ENCODE results near the gene FAM228B. TPM values are rescaled to one million over a fixed set of nuclear protein-coding genes. Genes with fewer than 3 reads are reported as not detected.

FAM228B gene
- total and polyA plus RNA-seq, 9 donors = 24.6 to 76.8 (median 68.8) TPM

- H3K4me1 ChIP-seq (ENCODE audit: insufficient read depth) = peaks cover 2% of the 10 kb centered on the region
- no peaks in the 10 kb centered on the region for H3K27me3 ChIP-seq
- 73 to 91% (median 83%) methylated on average over 1 of the region's 1 CpG for WGBS, 3 donors
- no peaks in the 10 kb centered on the region for H3K36me3 ChIP-seq
- H3K27ac ChIP-seq = no peak overlapping the region
- no peaks in the 10 kb centered on the region for H3K9me3 ChIP-seq
- H3K4me3 ChIP-seq = no peak overlapping the region
- TF ChIP-seq CTCF (IDR thresholded peaks at IDR 0.05) (no peak), POLR2A (IDR thresholded peaks at IDR 0.05) (no peak), EP300 (IDR thresholded peaks at IDR 0.05) (no peak)
- intact Hi-C loops (cut with DNase I) = no loop called here
- no peak for DNase-seq
Observed at GRCh38 chr2:24176326-24176725, 53.1 kb downstream of the FAM228B start.

GRCh38 chr2:24179683-24180082 is 56.4 kb downstream of the FAM228B start:
- Histone ChIP-seq H3K9me3 (no peaks in the 10 kb centered on the region), H3K4me1 (ENCODE audit: insufficient read depth) (peaks cover 2% of the 10 kb centered on the region), H3K27me3 (no peaks in the 10 kb centered on the region), H3K27ac (no peak overlapping the region), H3K4me3 (no peak overlapping the region), H3K36me3 (no peaks in the 10 kb centered on the region)
- intact Hi-C loops (cut with DNase I) = no loop called here
- TF ChIP-seq POLR2A (IDR thresholded peaks at IDR 0.05) (no peak), EP300 (IDR thresholded peaks at IDR 0.05) (no peak), CTCF (IDR thresholded peaks at IDR 0.05) (no peak)
- DNase-seq = no peak

GRCh38 chr2:24181849-24182248 is 58.6 kb downstream of the FAM228B start:
- Histone ChIP-seq H3K36me3 (no peaks in the 10 kb centered on the region), H3K4me1 (ENCODE audit: insufficient read depth) (no peaks in the 10 kb centered on the region), H3K27ac (no peak overlapping the region), H3K27me3 (no peaks in the 10 kb centered on the region), H3K9me3 (no peaks in the 10 kb centered on the region), H3K4me3 (no peak overlapping the region)
- DNase-seq = no peak
- intact Hi-C loops (cut with DNase I) = no loop called here
- TF ChIP-seq CTCF (IDR thresholded peaks at IDR 0.05) = no peak
- TF ChIP-seq EP300 (IDR thresholded peaks at IDR 0.05) = no peak
- TF ChIP-seq POLR2A (IDR thresholded peaks at IDR 0.05) = no peak
- WGBS, 3 donors = 75 to 78% (median 78%) methylated on average over 6 of the region's 6 CpGs

GRCh38 chr2:24182507-24182906 is 59.2 kb downstream of the FAM228B start:
- Histone ChIP-seq H3K27me3 (no peaks in the 10 kb centered on the region), H3K9me3 (no peaks in the 10 kb centered on the region), H3K36me3 (no peaks in the 10 kb centered on the region), H3K4me1 (ENCODE audit: insufficient read depth) (no peaks in the 10 kb centered on the region), H3K4me3 (no peak overlapping the region), H3K27ac (no peak overlapping the region)
- DNase-seq = no peak
- intact Hi-C loops (cut with DNase I) = no loop called here
- 95 to 99% (median 95%) methylated on average over 7 of the region's 7 CpGs for WGBS, 3 donors
- TF ChIP-seq CTCF (IDR thresholded peaks at IDR 0.05) (no peak), POLR2A (IDR thresholded peaks at IDR 0.05) (no peak), EP300 (IDR thresholded peaks at IDR 0.05) (no peak)
